ENCODE measurements around the gene KLHL5.

The KLHL5 gene

DNA sequence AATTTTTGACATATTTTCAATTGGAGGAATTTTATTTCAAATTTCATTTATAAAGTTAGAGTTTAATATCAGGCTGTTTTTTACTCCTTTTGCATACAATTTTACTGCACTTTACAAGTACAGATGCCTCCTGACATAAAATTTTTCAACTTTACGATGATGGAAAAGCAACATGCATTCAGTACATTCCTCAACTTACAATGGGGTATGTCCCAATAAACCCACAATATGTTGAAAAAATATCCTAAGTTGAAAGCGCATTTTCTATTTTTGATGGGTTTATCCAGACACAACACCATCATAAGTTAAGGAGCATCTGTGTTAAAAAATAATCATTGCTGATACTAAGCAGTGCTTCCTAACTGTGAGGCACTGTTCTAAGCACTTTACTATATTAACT is 4.3 kb downstream of the KLHL5 start:
- no peak overlapping the region for H3K4me3 ChIP-seq (ENCODE audit: low read depth, low read length)
- TF ChIP-seq POLR2A (IDR thresholded peaks at IDR 0.05; ENCODE audit: extremely low read depth, insufficient read length) = no peak
- no peak for TF ChIP-seq MYC (IDR thresholded peaks at IDR 0.05; ENCODE audit: low read depth, low read length)
- TF ChIP-seq, protein P1, sequence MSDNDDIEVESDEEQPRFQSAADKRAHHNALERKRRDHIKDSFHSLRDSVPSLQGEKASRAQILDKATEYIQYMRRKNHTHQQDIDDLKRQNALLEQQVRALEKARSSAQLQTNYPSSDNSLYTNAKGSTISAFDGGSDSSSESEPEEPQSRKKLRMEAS (IDR thresholded peaks at IDR 0.05; ENCODE audit: low read depth, low read length) = no peak
- TF ChIP-seq, protein P2, sequence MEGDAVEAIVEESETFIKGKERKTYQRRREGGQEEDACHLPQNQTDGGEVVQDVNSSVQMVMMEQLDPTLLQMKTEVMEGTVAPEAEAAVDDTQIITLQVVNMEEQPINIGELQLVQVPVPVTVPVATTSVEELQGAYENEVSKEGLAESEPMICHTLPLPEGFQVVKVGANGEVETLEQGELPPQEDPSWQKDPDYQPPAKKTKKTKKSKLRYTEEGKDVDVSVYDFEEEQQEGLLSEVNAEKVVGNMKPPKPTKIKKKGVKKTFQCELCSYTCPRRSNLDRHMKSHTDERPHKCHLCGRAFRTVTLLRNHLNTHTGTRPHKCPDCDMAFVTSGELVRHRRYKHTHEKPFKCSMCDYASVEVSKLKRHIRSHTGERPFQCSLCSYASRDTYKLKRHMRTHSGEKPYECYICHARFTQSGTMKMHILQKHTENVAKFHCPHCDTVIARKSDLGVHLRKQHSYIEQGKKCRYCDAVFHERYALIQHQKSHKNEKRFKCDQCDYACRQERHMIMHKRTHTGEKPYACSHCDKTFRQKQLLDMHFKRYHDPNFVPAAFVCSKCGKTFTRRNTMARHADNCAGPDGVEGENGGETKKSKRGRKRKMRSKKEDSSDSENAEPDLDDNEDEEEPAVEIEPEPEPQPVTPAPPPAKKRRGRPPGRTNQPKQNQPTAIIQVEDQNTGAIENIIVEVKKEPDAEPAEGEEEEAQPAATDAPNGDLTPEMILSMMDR (IDR thresholded peaks at IDR 0.05; ENCODE audit: low read depth, low read length) = no peak
- DNase-seq (ENCODE audit: low read depth) = no peak

DNA sequence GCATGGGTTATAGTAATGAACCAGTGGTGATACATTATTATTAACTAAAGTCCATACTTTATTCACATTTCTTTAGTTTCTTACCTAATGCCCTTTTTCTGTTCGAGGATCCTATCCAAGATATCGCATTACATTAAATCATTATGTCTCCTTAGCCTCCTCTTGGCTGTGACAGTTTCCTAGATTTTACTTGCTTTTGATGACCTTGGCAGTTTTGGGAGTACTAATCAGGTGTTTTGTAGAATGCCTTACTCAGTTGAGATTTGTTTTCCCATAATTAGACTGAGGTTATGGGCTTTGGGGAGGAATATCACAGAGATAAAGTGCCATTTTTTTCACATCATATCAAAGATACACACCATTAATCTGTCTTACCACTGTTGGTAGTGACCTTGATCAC is 5.0 kb downstream of the KLHL5 start:
- H3K4me3 ChIP-seq (ENCODE audit: low read depth, low read length) = no peak overlapping the region
- TF ChIP-seq MYC (IDR thresholded peaks at IDR 0.05; ENCODE audit: low read depth, low read length) (no peak), POLR2A (IDR thresholded peaks at IDR 0.05; ENCODE audit: extremely low read depth, insufficient read length) (no peak)
- TF ChIP-seq, protein P1 (IDR thresholded peaks at IDR 0.05; ENCODE audit: low read depth, low read length) = no peak
- TF ChIP-seq, protein P2 (IDR thresholded peaks at IDR 0.05; ENCODE audit: low read depth, low read length) = no peak
- no peak for DNase-seq (ENCODE audit: low read depth)

DNA sequence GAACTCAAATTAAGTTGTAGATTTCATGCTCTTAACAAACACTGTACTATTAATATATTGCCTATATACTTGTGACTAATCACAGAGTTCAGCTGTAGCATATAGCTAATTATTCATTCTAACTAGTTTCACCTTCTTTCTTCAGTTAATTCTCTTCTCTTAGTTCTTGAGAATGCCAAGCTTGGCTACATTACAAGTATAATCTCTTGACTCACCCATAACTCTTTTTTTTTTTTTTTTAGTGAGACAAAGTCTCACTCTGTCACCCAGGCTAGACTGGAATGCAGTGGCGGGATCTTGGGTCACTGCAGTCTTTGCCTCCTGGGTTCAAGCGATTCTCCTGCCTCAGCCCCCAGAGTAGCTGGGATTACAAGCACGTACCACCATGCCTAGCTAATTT is 5.4 kb downstream of the KLHL5 start:
- DNase-seq (ENCODE audit: low read depth) = no peak
- no peak overlapping the region for H3K4me3 ChIP-seq (ENCODE audit: low read depth, low read length)
- TF ChIP-seq MYC (IDR thresholded peaks at IDR 0.05; ENCODE audit: low read depth, low read length) (no peak), POLR2A (IDR thresholded peaks at IDR 0.05; ENCODE audit: extremely low read depth, insufficient read length) (no peak)
- TF ChIP-seq, protein P2 (IDR thresholded peaks at IDR 0.05; ENCODE audit: low read depth, low read length) = no peak
- TF ChIP-seq, protein P1 (IDR thresholded peaks at IDR 0.05; ENCODE audit: low read depth, low read length) = no peak

DNA sequence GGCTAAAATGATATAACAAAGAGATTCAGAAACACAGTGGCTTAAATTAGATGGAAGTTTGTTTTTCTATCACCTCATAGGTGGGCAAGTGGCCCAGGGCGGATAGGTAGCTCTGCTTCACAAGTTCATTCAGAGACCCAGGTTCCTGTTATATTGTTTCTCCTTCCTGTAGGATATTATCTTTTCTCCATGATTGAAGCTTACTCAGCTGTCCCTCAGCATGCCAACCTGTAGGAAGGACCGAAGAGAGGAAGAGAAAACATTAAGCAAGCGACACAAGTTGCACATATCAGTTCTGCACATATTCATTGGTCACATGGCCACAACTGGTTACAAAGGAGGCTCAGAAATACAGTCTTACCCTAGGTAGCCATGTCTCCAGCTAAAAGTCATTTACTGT is 6.9 kb downstream of the KLHL5 start:
- H3K4me3 ChIP-seq (ENCODE audit: low read depth, low read length) = no peak overlapping the region
- no peak for DNase-seq (ENCODE audit: low read depth)
- TF ChIP-seq POLR2A (IDR thresholded peaks at IDR 0.05; ENCODE audit: extremely low read depth, insufficient read length) (no peak), MYC (IDR thresholded peaks at IDR 0.05; ENCODE audit: low read depth, low read length) (no peak)
- TF ChIP-seq, protein P2 (IDR thresholded peaks at IDR 0.05; ENCODE audit: low read depth, low read length) = no peak
- TF ChIP-seq, protein P1 (IDR thresholded peaks at IDR 0.05; ENCODE audit: low read depth, low read length) = no peak

DNA sequence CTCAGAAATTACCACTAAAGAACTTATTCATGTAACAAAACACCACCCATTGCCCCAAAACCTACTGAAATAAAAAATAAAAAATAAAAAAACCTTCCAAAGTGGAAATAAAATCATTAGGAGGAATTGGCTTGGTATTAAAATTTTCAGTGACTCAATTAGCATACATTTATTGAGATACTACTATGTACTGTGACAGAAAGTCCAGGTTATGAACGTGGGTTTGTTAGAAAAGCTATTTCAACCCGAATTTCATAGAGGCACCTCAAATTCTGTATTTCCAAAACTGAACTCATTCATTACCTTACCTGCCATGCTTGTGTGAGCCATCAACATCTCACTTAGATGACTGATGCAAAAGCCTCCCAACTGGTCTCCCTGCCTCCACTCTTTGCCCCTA is 16.8 kb downstream of the KLHL5 start:
- TF ChIP-seq POLR2A (IDR thresholded peaks at IDR 0.05; ENCODE audit: extremely low read depth, insufficient read length) = no peak
- TF ChIP-seq MYC (IDR thresholded peaks at IDR 0.05; ENCODE audit: low read depth, low read length) = no peak
- TF ChIP-seq, protein P1 (IDR thresholded peaks at IDR 0.05; ENCODE audit: low read depth, low read length) = no peak
- TF ChIP-seq, protein P2 (IDR thresholded peaks at IDR 0.05; ENCODE audit: low read depth, low read length) = no peak
- DNase-seq (ENCODE audit: low read depth) = no peak
- H3K4me3 ChIP-seq (ENCODE audit: low read depth, low read length) = no peak overlapping the region

DNA sequence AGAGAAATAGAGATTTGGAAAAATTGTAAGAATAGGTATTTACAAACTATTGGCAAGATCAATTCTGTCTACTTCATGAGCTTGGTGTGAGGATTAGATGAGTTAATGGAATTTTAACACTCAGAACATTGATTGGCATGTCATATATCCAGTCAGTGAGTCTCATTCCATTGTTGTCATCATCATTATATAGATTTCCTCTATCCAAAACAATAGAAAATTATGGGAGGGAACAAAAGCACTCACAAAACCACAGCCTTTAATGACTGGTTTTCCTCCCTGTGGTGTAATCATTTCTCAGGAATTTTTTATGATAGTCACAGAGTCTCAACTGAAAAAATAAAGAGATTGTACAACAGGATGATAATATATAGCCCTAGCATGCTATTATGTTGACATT is 21.1 kb downstream of the KLHL5 start:
- no peak for DNase-seq (ENCODE audit: low read depth)
- TF ChIP-seq MYC (IDR thresholded peaks at IDR 0.05; ENCODE audit: low read depth, low read length) (no peak), POLR2A (IDR thresholded peaks at IDR 0.05; ENCODE audit: extremely low read depth, insufficient read length) (no peak)
- TF ChIP-seq, protein P2 (IDR thresholded peaks at IDR 0.05; ENCODE audit: low read depth, low read length) = no peak
- TF ChIP-seq, protein P1 (IDR thresholded peaks at IDR 0.05; ENCODE audit: low read depth, low read length) = no peak
- H3K4me3 ChIP-seq (ENCODE audit: low read depth, low read length) = no peak overlapping the region
